ENCODE results near the gene BCKDHA. TPM values are rescaled to one million over a fixed set of nuclear protein-coding genes. Genes with fewer than 3 reads are reported as not detected.

BCKDHA gene
- total RNA-seq, 4 donors from 2014 or later: 40.7 to 75.2 (median 54.0) TPM

- H3K4me1 ChIP-seq: peaks cover 39 to 47% (median 46%) of the 10 kb centered on the region in 4 donors
- TF ChIP-seq EP300 (IDR thresholded peaks at IDR 0.05) (no peak), POLR2A (IDR thresholded peaks at IDR 0.05; ENCODE audit: low read depth) (no peak), POLR2AphosphoS5 (IDR thresholded peaks at IDR 0.05) (no peak), CTCF (IDR thresholded peaks at IDR 0.05) (no peak)
- H3K9me3 ChIP-seq: no peaks in the 10 kb centered on the region
- no peak overlapping the region for H3K4me3 ChIP-seq
- H3K27me3 ChIP-seq: no peaks in the 10 kb centered on the region
- 70% methylated on average over 8 of the region's 9 CpGs for WGBS
- DNase-seq (ENCODE audit: extremely low spot score): no peak
- H3K36me3 ChIP-seq: peaks cover 27 to 59% (median 47%) of the 10 kb centered on the region in 4 donors
- peak overlapping the region in 1 of 4 donors; percentile 1 for H3K27ac ChIP-seq (replicated peaks in 1 of 4)
- intact Hi-C loops (cut with DNase I): no loop called here
Observed at GRCh38 chr19:41411100-41411967, 13.7 kb downstream of the BCKDHA start.

- 58% methylated on average over 11 of the region's 11 CpGs for WGBS
- Histone ChIP-seq H3K4me1 (peaks cover 36 to 43% (median 40%) of the 10 kb centered on the region in 4 donors), H3K4me3 (no peak overlapping the region), H3K27ac (replicated peaks in 1 of 4) (no peak overlapping the region), H3K36me3 (peaks cover 30 to 65% (median 53%) of the 10 kb centered on the region in 4 donors), H3K9me3 (no peaks in the 10 kb centered on the region), H3K27me3 (no peaks in the 10 kb centered on the region)
- intact Hi-C loops (cut with DNase I): no loop called here
- DNase-seq (ENCODE audit: extremely low spot score): no peak
- TF ChIP-seq CTCF (IDR thresholded peaks at IDR 0.05): no peak
- TF ChIP-seq EP300 (IDR thresholded peaks at IDR 0.05): no peak
- no peak for TF ChIP-seq POLR2A (IDR thresholded peaks at IDR 0.05; ENCODE audit: low read depth)
- TF ChIP-seq POLR2AphosphoS5 (IDR thresholded peaks at IDR 0.05): no peak
Observed at GRCh38 chr19:41411968-41412265, 14.3 kb downstream of the BCKDHA start.

GRCh38 chr19:41412953-41413352 is 15.3 kb downstream of the BCKDHA start:
- intact Hi-C loops (cut with DNase I): no loop called here
- H3K27me3 ChIP-seq: no peaks in the 10 kb centered on the region
- DNase-seq (ENCODE audit: extremely low spot score): no peak
- TF ChIP-seq POLR2AphosphoS5 (IDR thresholded peaks at IDR 0.05) (no peak), EP300 (IDR thresholded peaks at IDR 0.05) (no peak), CTCF (IDR thresholded peaks at IDR 0.05) (no peak)
- peaks cover 29 to 40% (median 36%) of the 10 kb centered on the region in 4 donors for H3K4me1 ChIP-seq
- H3K9me3 ChIP-seq: no peaks in the 10 kb centered on the region
- no peak overlapping the region for H3K27ac ChIP-seq (replicated peaks in 1 of 4)
- H3K36me3 ChIP-seq: peaks cover 37 to 76% (median 64%) of the 10 kb centered on the region in 4 donors
- 93% methylated on average over 5 of the region's 5 CpGs for WGBS
- H3K4me3 ChIP-seq: no peak overlapping the region

GRCh38 chr19:41413947-41414346 is 16.3 kb downstream of the BCKDHA start:
- peaks cover 44 to 85% (median 74%) of the 10 kb centered on the region in 4 donors for H3K36me3 ChIP-seq
- H3K27me3 ChIP-seq: no peaks in the 10 kb centered on the region
- H3K9me3 ChIP-seq: no peaks in the 10 kb centered on the region
- no peak for DNase-seq (ENCODE audit: extremely low spot score)
- intact Hi-C loops (cut with DNase I): no loop called here
- no peak overlapping the region for H3K27ac ChIP-seq (replicated peaks in 1 of 4)
- WGBS: 90% methylated on average over 9 of the region's 10 CpGs
- H3K4me1 ChIP-seq: peaks cover 19 to 31% (median 30%) of the 10 kb centered on the region in 4 donors
- TF ChIP-seq CTCF (IDR thresholded peaks at IDR 0.05): no peak
- TF ChIP-seq POLR2A (IDR thresholded peaks at IDR 0.05; ENCODE audit: low read depth): no peak
- TF ChIP-seq EP300 (IDR thresholded peaks at IDR 0.05): no peak
- no peak for TF ChIP-seq POLR2AphosphoS5 (IDR thresholded peaks at IDR 0.05)
- no peak overlapping the region for H3K4me3 ChIP-seq

Data from esophagus muscularis mucosa (tissue), 4 donors.